K562 (cell line): ENCODE results near the gene LPIN1. TPM values are rescaled to one million over a fixed set of nuclear protein-coding genes. Genes with fewer than 3 reads are reported as not detected.

ENCODE experiments used
- ASH1L ChIP-seq: fragments of 450-650 bp; IDR thresholded peaks from 2 replicates; pipeline ENCODE4 v1.6.1; 2018; ENCODE audit warnings: borderline replicate concordance, mild to moderate bottlenecking, low read depth; ENCODE audit not compliant: partially characterized antibody
- BACH1 ChIP-seq: fragments of 200-800 bp; sonication (Bioruptor generic); IDR thresholded peaks from 2 replicates; pipeline ENCODE4 v1.6.1; 2016; ENCODE audit warnings: missing genetic modification characterization, missing compliant biosample characterization
- CREBBP ChIP-seq: IDR thresholded peaks from one replicate; pipeline ENCODE4 v1.6.1; 2012; ENCODE audit warnings: low read depth, mild to moderate bottlenecking, control low read depth, inconsistent platforms, low read length
- MYBL2 ChIP-seq, 2 experiments: fragments of 450-650 bp in 1 of 2; sonication (generic) in 1 of 2; formaldehyde crosslinking in 1 of 2; IDR thresholded peaks; 2 replicates each; pipeline versions ENCODE4 v1.6.1 to v1.8.1; 2017 to 2022; ENCODE audit warnings: borderline replicate concordance in 1 of 2, inconsistent platforms in 1 of 2, low read depth in 1 of 2, mild to moderate bottlenecking in 1 of 2, missing genetic modification reagents in 1 of 2, moderate library complexity in 1 of 2
- SIN3A ChIP-seq, 2 experiments: fragments of 150-350 bp in 1 of 2; IDR thresholded peaks; 2 replicates each; pipeline ENCODE4 v1.6.1; 2011 to 2016; ENCODE audit warnings: borderline replicate concordance in 2 of 2, low read depth in 2 of 2, low read length in 2 of 2, mild to moderate bottlenecking in 2 of 2, moderate library complexity in 2 of 2; ENCODE audit not compliant: control insufficient read depth in 1 of 2
- ZFP1 ChIP-seq: fragments of 450-650 bp; formaldehyde crosslinking; IDR thresholded peaks from 2 replicates; pipeline ENCODE4 v1.4.0; 2020; ENCODE audit warnings: mild to moderate bottlenecking, mixed read lengths
- ZNF263 ChIP-seq: sonication (generic); formaldehyde crosslinking; IDR thresholded peaks from 2 replicates; pipeline ENCODE4 v1.8.0; 2022; ENCODE audit warnings: mild to moderate bottlenecking, missing genetic modification reagents, borderline replicate concordance
- polyA plus RNA-seq, 8 experiments: library from polyadenylated mRNA; depleted of rRNA in 4 of 8; stranded (reverse) in 5 of 8; unstranded in 3 of 8; fragments of >200 nt; fragmentation: Nextera tagmentation in 2 of 8; fragmentation: Illumina TruSeq in 1 of 8; extraction: Ambion mirVana in 2 of 8; extraction: Trizol in 1 of 8; gene quantifications; 2 replicates each; pipeline versions ENCODE4 v1.2.1 to v1.2.3, GENCODE V29; 2011 to 2014; ENCODE audit warnings: inconsistent platforms in 1 of 8, missing spikeins in 1 of 8
- total RNA-seq, 7 experiments: library from RNA; depleted of rRNA in 6 of 7; stranded (reverse); fragments of >200 nt in 6 of 7; fragmentation: Illumina TruSeq in 2 of 7; extraction: Trizol in 2 of 7; gene quantifications; 2 replicates each; pipeline versions ENCODE4 v1.2.1 to v1.2.3, GENCODE V29; 2011 to 2021; ENCODE audit warnings: low replicate concordance in 1 of 7
- TF ChIP-seq, protein P1 (sequence below), 2 experiments: fragments of 150-350 bp in 1 of 2; IDR thresholded peaks; 2 replicates each; pipeline ENCODE4 v1.6.1; 2012 to 2016; ENCODE audit warnings: low read depth in 2 of 2, low read length in 2 of 2, mild to moderate bottlenecking in 1 of 2, moderate library complexity in 1 of 2
- TF ChIP-seq, protein P2 (sequence below): fragments of 250-450 bp; sonication (Bioruptor Pico); IDR thresholded peaks from 2 replicates; pipeline ENCODE4 v1.5.0; 2021
- TF ChIP-seq, protein P3 (sequence below): sonication (generic); formaldehyde crosslinking; IDR thresholded peaks from 2 replicates; pipeline ENCODE4 v1.8.1; 2023; ENCODE audit warnings: mild to moderate bottlenecking, missing genetic modification reagents

Gene LPIN1
- total and polyA plus RNA-seq, 9 of the 15 experiments (the other 6 are each of a cell fraction or from before 2014, with no cell fraction given), result 9.2 to 84.0 (median 27.8) TPM

DNA sequence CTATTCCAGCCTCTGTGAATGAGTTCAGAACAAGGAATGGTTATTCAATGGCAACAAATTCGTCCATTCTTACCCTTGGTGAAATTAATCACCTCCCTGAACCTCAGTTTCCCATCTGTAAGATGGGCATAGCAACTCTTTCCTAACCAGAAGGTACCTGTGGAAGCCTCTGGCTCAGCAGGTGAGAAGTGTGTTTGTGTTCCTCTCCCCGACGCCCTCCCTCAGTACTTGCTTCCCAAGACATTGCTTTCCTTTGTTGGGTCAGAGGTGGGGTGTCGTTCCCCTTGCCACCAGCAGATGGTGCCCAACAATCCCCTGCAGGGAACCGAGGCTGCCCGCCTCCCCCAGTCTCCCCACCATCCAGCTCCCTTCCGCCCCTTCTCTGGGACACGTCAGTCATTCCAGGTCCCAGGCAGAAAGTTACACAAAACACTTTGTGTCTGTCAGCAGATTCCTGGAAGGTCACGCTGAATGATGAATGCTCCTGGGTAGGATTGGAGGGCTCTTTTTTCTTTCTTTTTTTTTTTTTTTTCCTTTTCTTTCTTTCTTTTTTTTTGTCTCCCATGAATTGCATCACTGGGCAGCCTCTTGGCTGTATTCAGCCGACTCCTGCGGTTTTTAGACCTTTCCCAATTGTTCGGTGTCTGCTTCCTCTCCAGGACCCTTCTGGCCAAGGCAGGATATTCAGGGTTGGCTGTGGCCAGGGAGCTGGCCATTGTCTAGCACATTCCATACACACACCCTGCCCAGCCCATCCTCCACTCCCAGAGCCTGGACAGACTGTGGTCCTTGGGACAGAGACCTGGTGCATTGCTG, 117.3 kb downstream of the LPIN1 start (continued):
- TF ChIP-seq, protein P1, sequence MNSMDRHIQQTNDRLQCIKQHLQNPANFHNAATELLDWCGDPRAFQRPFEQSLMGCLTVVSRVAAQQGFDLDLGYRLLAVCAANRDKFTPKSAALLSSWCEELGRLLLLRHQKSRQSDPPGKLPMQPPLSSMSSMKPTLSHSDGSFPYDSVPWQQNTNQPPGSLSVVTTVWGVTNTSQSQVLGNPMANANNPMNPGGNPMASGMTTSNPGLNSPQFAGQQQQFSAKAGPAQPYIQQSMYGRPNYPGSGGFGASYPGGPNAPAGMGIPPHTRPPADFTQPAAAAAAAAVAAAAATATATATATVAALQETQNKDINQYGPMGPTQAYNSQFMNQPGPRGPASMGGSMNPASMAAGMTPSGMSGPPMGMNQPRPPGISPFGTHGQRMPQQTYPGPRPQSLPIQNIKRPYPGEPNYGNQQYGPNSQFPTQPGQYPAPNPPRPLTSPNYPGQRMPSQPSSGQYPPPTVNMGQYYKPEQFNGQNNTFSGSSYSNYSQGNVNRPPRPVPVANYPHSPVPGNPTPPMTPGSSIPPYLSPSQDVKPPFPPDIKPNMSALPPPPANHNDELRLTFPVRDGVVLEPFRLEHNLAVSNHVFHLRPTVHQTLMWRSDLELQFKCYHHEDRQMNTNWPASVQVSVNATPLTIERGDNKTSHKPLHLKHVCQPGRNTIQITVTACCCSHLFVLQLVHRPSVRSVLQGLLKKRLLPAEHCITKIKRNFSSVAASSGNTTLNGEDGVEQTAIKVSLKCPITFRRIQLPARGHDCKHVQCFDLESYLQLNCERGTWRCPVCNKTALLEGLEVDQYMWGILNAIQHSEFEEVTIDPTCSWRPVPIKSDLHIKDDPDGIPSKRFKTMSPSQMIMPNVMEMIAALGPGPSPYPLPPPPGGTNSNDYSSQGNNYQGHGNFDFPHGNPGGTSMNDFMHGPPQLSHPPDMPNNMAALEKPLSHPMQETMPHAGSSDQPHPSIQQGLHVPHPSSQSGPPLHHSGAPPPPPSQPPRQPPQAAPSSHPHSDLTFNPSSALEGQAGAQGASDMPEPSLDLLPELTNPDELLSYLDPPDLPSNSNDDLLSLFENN (IDR thresholded peaks at IDR 0.05; ENCODE audit: low read depth in 2 of 2, low read length in 2 of 2), result no peak
- TF ChIP-seq ZFP1 (CRISPR knock-in tag), result no peak
- TF ChIP-seq ASH1L, result no peak
- TF ChIP-seq, protein P2, sequence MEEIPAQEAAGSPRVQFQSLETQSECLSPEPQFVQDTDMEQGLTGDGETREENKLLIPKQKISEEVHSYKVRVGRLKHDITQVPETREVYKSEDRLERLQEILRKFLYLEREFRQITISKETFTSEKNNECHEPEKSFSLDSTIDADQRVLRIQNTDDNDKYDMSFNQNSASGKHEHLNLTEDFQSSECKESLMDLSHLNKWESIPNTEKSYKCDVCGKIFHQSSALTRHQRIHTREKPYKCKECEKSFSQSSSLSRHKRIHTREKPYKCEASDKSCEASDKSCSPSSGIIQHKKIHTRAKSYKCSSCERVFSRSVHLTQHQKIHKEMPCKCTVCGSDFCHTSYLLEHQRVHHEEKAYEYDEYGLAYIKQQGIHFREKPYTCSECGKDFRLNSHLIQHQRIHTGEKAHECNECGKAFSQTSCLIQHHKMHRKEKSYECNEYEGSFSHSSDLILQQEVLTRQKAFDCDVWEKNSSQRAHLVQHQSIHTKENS (CRISPR knock-in tag), result no peak
- no peak for TF ChIP-seq SIN3A (IDR thresholded peaks at IDR 0.05; ENCODE audit: borderline replicate concordance in 2 of 2, control insufficient read depth in 1 of 2, low read depth in 2 of 2, low read length in 2 of 2)
- TF ChIP-seq, protein P3, sequence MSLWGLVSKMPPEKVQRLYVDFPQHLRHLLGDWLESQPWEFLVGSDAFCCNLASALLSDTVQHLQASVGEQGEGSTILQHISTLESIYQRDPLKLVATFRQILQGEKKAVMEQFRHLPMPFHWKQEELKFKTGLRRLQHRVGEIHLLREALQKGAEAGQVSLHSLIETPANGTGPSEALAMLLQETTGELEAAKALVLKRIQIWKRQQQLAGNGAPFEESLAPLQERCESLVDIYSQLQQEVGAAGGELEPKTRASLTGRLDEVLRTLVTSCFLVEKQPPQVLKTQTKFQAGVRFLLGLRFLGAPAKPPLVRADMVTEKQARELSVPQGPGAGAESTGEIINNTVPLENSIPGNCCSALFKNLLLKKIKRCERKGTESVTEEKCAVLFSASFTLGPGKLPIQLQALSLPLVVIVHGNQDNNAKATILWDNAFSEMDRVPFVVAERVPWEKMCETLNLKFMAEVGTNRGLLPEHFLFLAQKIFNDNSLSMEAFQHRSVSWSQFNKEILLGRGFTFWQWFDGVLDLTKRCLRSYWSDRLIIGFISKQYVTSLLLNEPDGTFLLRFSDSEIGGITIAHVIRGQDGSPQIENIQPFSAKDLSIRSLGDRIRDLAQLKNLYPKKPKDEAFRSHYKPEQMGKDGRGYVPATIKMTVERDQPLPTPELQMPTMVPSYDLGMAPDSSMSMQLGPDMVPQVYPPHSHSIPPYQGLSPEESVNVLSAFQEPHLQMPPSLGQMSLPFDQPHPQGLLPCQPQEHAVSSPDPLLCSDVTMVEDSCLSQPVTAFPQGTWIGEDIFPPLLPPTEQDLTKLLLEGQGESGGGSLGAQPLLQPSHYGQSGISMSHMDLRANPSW, result no peak
- no peak for TF ChIP-seq ZNF263 (CRISPR knock-in tag)
- no peak for TF ChIP-seq MYBL2 (IDR thresholded peaks at IDR 0.05; ENCODE audit: low read depth)
- TF ChIP-seq MYBL2 (CRISPR knock-in tag; IDR thresholded peaks at IDR 0.05; ENCODE audit: borderline replicate concordance), result no peak
- no peak for TF ChIP-seq CREBBP
- no peak for TF ChIP-seq BACH1
